Esophagus muscularis mucosa (tissue), 4 donors: ENCODE data around the gene POP7. TPM values are rescaled to one million over a fixed set of nuclear protein-coding genes. Genes with fewer than 3 reads are reported as not detected.

ENCODE experiments used
- DNase-seq: peaks from one replicate; pipeline ENCODE4 v3.0.0-alpha.2; 2017; ENCODE audit errors: extremely low spot score
- H3K27ac ChIP-seq, 4 donors: fragments of 200-600 bp; sonication (generic); replicated peaks in 1 of 4; 1 replicate in 3 of 4; 2 replicates in 1 of 4; pipeline ENCODE4 v1.5.1; 2016 to 2019; ENCODE audit warnings: mild to moderate bottlenecking in 1 of 4
- H3K27me3 ChIP-seq, 4 donors: fragments of 200-600 bp; sonication (generic); one replicate each; pipeline versions ENCODE4 v1.5.1 to v1.6.0; 2016 to 2019
- H3K36me3 ChIP-seq, 4 donors: fragments of 200-600 bp; sonication (generic); one replicate each; pipeline ENCODE4 v1.5.1; 2016 to 2019
- H3K4me1 ChIP-seq, 4 donors: fragments of 200-600 bp; sonication (generic); one replicate each; pipeline ENCODE4 v1.5.1; 2016 to 2019
- H3K4me3 ChIP-seq, 4 donors: fragments of 200-600 bp; sonication (generic); 1 replicate in 2 of 4; 2 replicates in 2 of 4; pipeline ENCODE4 v1.5.1; 2016 to 2019; ENCODE audit warnings: mild to moderate bottlenecking in 4 of 4, moderate library complexity in 1 of 4
- H3K9me3 ChIP-seq, 4 donors: fragments of 200-600 bp; sonication (generic); 1 replicate in 3 of 4; 2 replicates in 1 of 4; pipeline ENCODE4 v1.5.1; 2016 to 2019
- CTCF ChIP-seq, 3 experiments: fragments of 200-600 bp in 2 of 3; fragments of 450-650 bp in 1 of 3; sonication (generic) in 2 of 3; IDR thresholded peaks; one replicate each; pipeline ENCODE4 v1.5.1; 2017 to 2019; ENCODE audit warnings: antibody characterized with exemption in 3 of 3, mild to moderate bottlenecking in 2 of 3, moderate library complexity in 1 of 3
- EP300 ChIP-seq: sonication (generic); formaldehyde crosslinking; IDR thresholded peaks from one replicate; pipeline ENCODE4 v1.6.1; 2017; ENCODE audit warnings: antibody characterized with exemption
- POLR2A ChIP-seq: fragments of 450-650 bp; IDR thresholded peaks from one replicate; pipeline ENCODE4 v1.6.1; 2017; ENCODE audit warnings: antibody characterized with exemption, moderate library complexity, mild to moderate bottlenecking, low read depth
- POLR2AphosphoS5 ChIP-seq, 2 donors: sonication (generic); formaldehyde crosslinking; IDR thresholded peaks; one replicate each; pipeline ENCODE4 v1.6.1; 2017; ENCODE audit warnings: antibody characterized with exemption in 2 of 2
- WGBS: methylation state at CpG from one replicate; pipeline ENCODE4 v1.1.5; 2018; 5-methylcytosine and 5-hydroxymethylcytosine counted together
- intact Hi-C: fragments of 100-400 bp; cut with DNase I; formaldehyde crosslinking; loops from one replicate; pipeline ENCODE4 v1.15.1; 2023
- total RNA-seq, 4 donors: library from RNA; depleted of rRNA; stranded (reverse); fragments of >200 nt; gene quantifications; one replicate each; pipeline versions ENCODE4 v1.1.0 to v1.2.1, GENCODE V29; 2016

The POP7 gene
- total RNA-seq, 4 donors from 2014 or later: 27.0 to 51.3 (median 43.7) TPM

GRCh38 chr7:100735730-100736129, 29.8 kb downstream of the POP7 start:
- Histone ChIP-seq H3K27ac (no peak overlapping the region), H3K9me3 (no peaks in the 10 kb centered on the region), H3K4me1 (no peaks in the 10 kb centered on the region), H3K36me3 (no peaks in the 10 kb centered on the region), H3K4me3 (no peak overlapping the region), H3K27me3 (no peaks in the 10 kb centered on the region)
- no peak for TF ChIP-seq POLR2A
- TF ChIP-seq POLR2AphosphoS5 (IDR thresholded peaks at IDR 0.05): no peak
- TF ChIP-seq CTCF (IDR thresholded peaks at IDR 0.05): no peak
- TF ChIP-seq EP300: no peak
- DNase-seq: no peak
- 80% methylated on average over 7 of the region's 7 CpGs for WGBS
- intact Hi-C loops: no loop called here

- intact Hi-C loops: no loop called here
- H3K36me3 ChIP-seq: no peaks in the 10 kb centered on the region
- H3K27me3 ChIP-seq: no peaks in the 10 kb centered on the region
- H3K9me3 ChIP-seq: no peaks in the 10 kb centered on the region
- no peaks in the 10 kb centered on the region for H3K4me1 ChIP-seq
- no peak for DNase-seq
- TF ChIP-seq POLR2AphosphoS5 (IDR thresholded peaks at IDR 0.05): no peak
- TF ChIP-seq CTCF (IDR thresholded peaks at IDR 0.05): no peak
- TF ChIP-seq POLR2A: no peak
- no peak for TF ChIP-seq EP300
- 88% methylated on average over 3 of the region's 13 CpGs for WGBS
- H3K27ac ChIP-seq: no peak overlapping the region
- H3K4me3 ChIP-seq: no peak overlapping the region
Observed at GRCh38 chr7:100736671-100737070, 30.8 kb downstream of the POP7 start.

- no peaks in the 10 kb centered on the region for H3K27me3 ChIP-seq
- no peaks in the 10 kb centered on the region for H3K4me1 ChIP-seq
- H3K4me3 ChIP-seq: no peak overlapping the region
- DNase-seq: no peak
- TF ChIP-seq EP300: no peak
- no peak for TF ChIP-seq CTCF (IDR thresholded peaks at IDR 0.05)
- TF ChIP-seq POLR2A: no peak
- no peak for TF ChIP-seq POLR2AphosphoS5 (IDR thresholded peaks at IDR 0.05)
- H3K36me3 ChIP-seq: no peaks in the 10 kb centered on the region
- no peaks in the 10 kb centered on the region for H3K9me3 ChIP-seq
- no peak overlapping the region for H3K27ac ChIP-seq
- 88% methylated on average over 6 of the region's 6 CpGs for WGBS
- intact Hi-C loops: no loop called here
Observed at GRCh38 chr7:100739934-100740333, 34.0 kb downstream of the POP7 start.

- Histone ChIP-seq H3K36me3 (no peaks in the 10 kb centered on the region), H3K4me1 (peaks cover 0 to 4% (median 0%) of the 10 kb centered on the region in 4 donors), H3K27ac (no peak overlapping the region), H3K4me3 (peak overlapping the region in 2 of 4 donors; percentile 47 to 48), H3K27me3 (peaks cover 0 to 26% (median 0%) of the 10 kb centered on the region in 4 donors), H3K9me3 (no peaks in the 10 kb centered on the region)
- no peak for DNase-seq
- 87% methylated on average over 14 of the region's 14 CpGs for WGBS
- no peak for TF ChIP-seq POLR2A
- TF ChIP-seq EP300: no peak
- TF ChIP-seq POLR2AphosphoS5 (IDR thresholded peaks at IDR 0.05): no peak
- no peak for TF ChIP-seq CTCF (IDR thresholded peaks at IDR 0.05)
- intact Hi-C loops: no loop called here
Observed at GRCh38 chr7:100744605-100745004, 38.7 kb downstream of the POP7 start.

- peaks cover 0 to 32% (median 0%) of the 10 kb centered on the region in 4 donors for H3K27me3 ChIP-seq
- TF ChIP-seq CTCF (IDR thresholded peaks at IDR 0.05) (no peak), POLR2AphosphoS5 (IDR thresholded peaks at IDR 0.05) (no peak), EP300 (no peak), POLR2A (no peak)
- 39% methylated on average over 27 of the region's 28 CpGs for WGBS
- no peak for DNase-seq
- intact Hi-C loops: no loop called here
- H3K27ac ChIP-seq: no peak overlapping the region
- peaks cover 0 to 4% (median 0%) of the 10 kb centered on the region in 4 donors for H3K4me1 ChIP-seq
- peak overlapping the region; percentile 37 to 49 (median 48) for H3K4me3 ChIP-seq
- no peaks in the 10 kb centered on the region for H3K9me3 ChIP-seq
- H3K36me3 ChIP-seq: no peaks in the 10 kb centered on the region
Observed at GRCh38 chr7:100745184-100745583, 39.3 kb downstream of the POP7 start.
